Measurements from ENCODE around the gene EXOC6B. TPM values are rescaled to one million over a fixed set of nuclear protein-coding genes. Genes with fewer than 3 reads are reported as not detected.

EXOC6B gene
- total RNA-seq, 2 donors from 2014 or later, result 16.6 to 36.6 TPM

DNA sequence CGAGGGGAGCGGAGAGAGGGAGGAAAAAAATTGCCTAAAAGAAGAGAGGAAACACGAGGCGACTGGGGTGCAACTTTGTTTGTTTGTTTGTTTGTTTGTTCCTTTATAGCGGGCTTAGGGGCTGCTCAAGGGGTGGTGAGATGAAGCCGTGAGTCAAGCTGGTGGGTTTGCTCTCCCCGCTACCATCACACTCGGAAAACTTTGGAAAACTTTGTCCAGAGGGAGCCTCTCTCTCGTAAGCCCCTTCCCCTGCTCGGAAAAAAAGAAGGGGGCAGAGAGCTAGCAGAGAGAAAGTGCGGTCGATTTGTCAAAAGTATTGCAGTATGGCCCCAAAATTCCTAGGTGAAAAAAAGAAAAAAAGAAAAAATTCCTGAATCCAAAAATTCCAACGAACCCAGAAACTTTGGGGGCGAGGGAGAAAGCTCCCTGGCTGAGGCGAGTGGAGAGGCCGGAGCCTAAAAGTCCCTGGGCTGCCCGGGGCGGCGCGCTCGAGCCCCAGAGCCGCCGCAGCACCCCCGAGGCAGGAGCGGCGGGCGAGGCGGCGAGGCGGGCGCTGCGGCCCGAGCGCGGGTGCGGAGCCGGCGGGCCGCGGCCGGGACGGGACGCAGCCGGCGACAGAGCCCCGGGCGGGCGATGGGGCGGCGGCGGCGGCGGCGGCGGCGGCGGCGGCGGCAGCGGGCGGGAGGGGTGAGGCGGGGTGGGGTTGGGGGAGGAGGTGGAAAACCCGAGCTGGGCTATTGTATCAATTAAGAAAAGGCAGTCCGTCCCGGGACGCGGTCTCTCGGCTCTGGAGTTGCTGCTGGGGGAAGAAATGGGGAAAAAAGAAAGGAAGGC lies 677.6 kb downstream of the EXOC6B start:
- Histone ChIP-seq H3K27me3 (replicated peaks; ENCODE audit: insufficient read depth) (peaks cover 27% of the 10 kb centered on the region), H3K4me3 (peak overlapping the region; percentile 19 to 37), H3K36me3 (no peaks in the 10 kb centered on the region), H3K4me1 (replicated peaks) (peaks cover 23% of the 10 kb centered on the region), H3K9me3 (no peaks in the 10 kb centered on the region), H3K27ac (no peak overlapping the region)
- intact Hi-C loops (cut with DNase I), result loop anchor here (5.0 kb wide), 1 partner anchor 216 kb away; no protein-coding TSS in a partner anchor
- under 1% methylated on average over 65 of the region's 68 CpGs for WGBS
- DNase-seq (ENCODE audit: low spot score), result peak; percentile 2
- TF ChIP-seq, protein P1, sequence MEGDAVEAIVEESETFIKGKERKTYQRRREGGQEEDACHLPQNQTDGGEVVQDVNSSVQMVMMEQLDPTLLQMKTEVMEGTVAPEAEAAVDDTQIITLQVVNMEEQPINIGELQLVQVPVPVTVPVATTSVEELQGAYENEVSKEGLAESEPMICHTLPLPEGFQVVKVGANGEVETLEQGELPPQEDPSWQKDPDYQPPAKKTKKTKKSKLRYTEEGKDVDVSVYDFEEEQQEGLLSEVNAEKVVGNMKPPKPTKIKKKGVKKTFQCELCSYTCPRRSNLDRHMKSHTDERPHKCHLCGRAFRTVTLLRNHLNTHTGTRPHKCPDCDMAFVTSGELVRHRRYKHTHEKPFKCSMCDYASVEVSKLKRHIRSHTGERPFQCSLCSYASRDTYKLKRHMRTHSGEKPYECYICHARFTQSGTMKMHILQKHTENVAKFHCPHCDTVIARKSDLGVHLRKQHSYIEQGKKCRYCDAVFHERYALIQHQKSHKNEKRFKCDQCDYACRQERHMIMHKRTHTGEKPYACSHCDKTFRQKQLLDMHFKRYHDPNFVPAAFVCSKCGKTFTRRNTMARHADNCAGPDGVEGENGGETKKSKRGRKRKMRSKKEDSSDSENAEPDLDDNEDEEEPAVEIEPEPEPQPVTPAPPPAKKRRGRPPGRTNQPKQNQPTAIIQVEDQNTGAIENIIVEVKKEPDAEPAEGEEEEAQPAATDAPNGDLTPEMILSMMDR (IDR thresholded peaks at IDR 0.05), result no peak
- no peak for TF ChIP-seq POLR2AphosphoS5 (IDR thresholded peaks at IDR 0.05)
- TF ChIP-seq POLR2A (IDR thresholded peaks at IDR 0.05), result no peak

DNA sequence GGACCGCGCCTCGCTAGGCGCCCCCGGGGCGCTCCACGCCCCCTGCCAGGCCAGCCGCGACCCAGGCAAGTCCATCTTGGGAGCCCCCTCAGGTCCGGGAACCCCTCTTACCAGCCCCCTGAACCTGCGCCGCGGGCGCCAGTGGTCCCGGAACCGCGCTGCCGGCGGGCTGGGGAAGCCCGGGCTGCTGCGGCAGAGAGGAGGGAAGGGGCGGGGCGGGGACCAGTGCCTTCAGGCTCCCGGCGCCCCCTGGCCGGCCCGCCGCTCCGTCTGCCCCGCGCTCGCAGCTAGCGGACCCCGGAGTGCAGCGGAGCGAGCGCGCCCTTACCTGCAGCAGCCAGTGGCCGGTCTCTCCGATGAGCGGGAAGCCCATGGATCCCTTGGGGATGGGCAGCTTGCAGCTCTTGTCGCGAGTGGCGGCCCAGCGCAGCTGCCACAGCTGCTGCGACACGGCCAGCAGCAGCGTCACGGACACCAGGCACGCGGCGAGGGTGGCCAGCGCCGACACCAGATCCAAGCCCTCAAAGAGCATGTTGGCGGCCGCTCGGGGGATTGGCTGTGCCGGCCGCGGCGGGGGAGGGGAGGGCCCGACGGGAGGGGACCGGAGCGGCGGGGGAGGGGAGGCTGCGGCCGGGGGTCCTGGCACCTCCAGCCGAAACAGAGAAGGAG lies 678.4 kb downstream of the EXOC6B start, which contains the start of gene CYP26B1:
TSS of gene CYP26B1 (minus strand) at position 560 of the 669 bp plus-strand sequence. CDS start at position 532, 28 bp downstream.
- Histone ChIP-seq H3K4me1 (replicated peaks) (peaks cover 27% of the 10 kb centered on the region), H3K27me3 (replicated peaks; ENCODE audit: insufficient read depth) (peaks cover 27% of the 10 kb centered on the region), H3K36me3 (no peaks in the 10 kb centered on the region), H3K4me3 (peak within 1 kb of the TSS; percentile 19 to 37), H3K9me3 (no peaks in the 10 kb centered on the region), H3K27ac (no peak within 1 kb of the TSS)
- TF ChIP-seq POLR2AphosphoS5 (IDR thresholded peaks at IDR 0.05) (no peak), POLR2A (IDR thresholded peaks at IDR 0.05) (no peak)
- TF ChIP-seq, protein P1 (IDR thresholded peaks at IDR 0.05), result no peak
- WGBS, result 2% methylated on average over 32 of the region's 69 CpGs
- intact Hi-C loops (cut with DNase I), result loop anchor here (5.0 kb wide), 1 partner anchor 215 kb away; no protein-coding TSS in a partner anchor
- peak; percentile 3 for DNase-seq (ENCODE audit: low spot score)

DNA sequence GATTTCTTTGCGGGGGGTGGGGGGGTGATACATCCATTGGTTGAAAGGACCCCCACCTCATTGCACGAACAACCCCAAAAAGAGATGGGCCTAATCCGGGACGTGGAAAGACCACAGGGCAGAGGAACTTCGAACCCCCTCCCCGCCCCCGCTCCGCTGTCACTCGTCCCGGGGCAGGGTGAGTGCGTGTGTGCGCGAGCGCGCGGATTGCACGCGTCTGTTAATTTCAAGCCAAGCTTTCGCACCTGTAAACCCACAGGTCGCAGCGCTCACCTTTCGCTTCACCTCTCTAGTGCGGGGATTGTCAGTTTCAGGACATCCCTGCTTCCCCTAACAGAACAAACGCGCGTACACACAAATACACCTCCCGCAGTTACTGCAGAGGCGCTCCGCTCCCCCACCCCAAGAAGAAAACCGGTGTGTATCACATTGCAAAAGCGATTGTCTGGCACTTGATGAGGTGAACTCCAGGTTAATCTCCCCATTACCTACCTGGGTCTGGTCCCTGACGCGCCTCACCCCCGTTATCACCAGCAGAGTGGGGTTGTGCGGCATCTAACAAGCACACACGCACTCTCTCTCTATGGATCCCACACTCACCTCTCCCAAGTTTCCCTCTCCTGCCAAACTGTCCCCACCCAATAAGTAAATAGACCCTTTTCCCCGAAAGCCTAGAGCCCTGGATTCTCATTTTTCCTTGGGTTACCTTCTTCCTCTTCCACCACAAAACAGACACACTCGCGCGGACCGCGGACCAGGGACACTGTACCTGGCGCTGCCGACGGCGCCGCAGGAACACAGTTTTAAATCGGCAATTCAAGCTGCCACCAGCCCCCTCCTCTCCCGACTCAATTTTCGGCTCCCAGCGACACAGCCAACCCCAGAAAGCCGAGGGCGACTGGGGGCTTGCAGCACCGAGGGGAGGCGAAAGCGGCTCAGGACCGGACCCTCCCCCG lies 679.2 kb downstream of the EXOC6B start:
- H3K9me3 ChIP-seq, result no peaks in the 10 kb centered on the region
- H3K27ac ChIP-seq, result no peak overlapping the region
- 8% methylated on average over 55 of the region's 58 CpGs for WGBS
- TF ChIP-seq POLR2AphosphoS5 (IDR thresholded peaks at IDR 0.05) (no peak), POLR2A (IDR thresholded peaks at IDR 0.05) (no peak)
- TF ChIP-seq, protein P1 (IDR thresholded peaks at IDR 0.05), result no peak
- peak overlapping the region; percentile 12 to 25 for H3K4me3 ChIP-seq
- DNase-seq (ENCODE audit: low spot score), result peak; percentile 4
- peaks cover 27% of the 10 kb centered on the region for H3K27me3 ChIP-seq (replicated peaks; ENCODE audit: insufficient read depth)
- peaks cover 27% of the 10 kb centered on the region for H3K4me1 ChIP-seq (replicated peaks)
- H3K36me3 ChIP-seq, result no peaks in the 10 kb centered on the region
- intact Hi-C loops (cut with DNase I), result loop anchor here (5.0 kb wide), 1 partner anchor 214 kb away; no protein-coding TSS in a partner anchor

DNA sequence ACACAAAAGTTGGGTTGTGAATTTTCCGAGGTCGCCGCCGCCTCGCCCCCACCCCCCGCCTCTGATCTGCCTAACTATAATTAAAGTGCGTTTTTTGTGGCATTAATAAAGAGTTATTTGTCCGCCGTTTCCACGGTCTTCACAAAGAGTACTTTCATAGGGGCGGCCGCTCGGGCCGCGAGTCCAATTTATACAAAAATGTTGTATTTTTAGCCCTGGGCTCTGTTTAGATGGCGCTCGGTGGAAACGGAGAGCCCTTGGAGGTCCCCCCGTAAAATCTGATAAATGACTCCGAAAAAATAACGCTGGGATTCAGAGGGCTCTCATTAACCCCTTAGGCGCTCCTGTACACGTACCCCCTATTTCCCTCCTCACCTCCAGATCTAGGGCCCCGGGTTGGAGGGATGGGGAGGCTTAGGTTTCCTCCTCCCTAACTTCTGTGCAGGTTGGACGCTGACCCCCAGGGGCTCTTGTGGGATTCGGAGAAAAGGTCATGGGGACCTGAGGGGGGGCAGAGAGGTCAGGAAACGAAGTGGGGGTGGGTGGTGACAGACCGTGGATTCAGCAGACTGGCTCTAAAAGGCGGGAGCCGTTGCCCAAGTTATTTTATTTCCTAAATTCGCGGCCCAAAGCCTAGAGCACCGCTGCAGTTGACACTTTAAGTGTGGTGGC lies 680.0 kb downstream of the EXOC6B start:
- TF ChIP-seq POLR2A (IDR thresholded peaks at IDR 0.05), result no peak
- TF ChIP-seq POLR2AphosphoS5 (IDR thresholded peaks at IDR 0.05), result no peak
- TF ChIP-seq, protein P1 (IDR thresholded peaks at IDR 0.05), result no peak
- H3K36me3 ChIP-seq, result no peaks in the 10 kb centered on the region
- no peak for DNase-seq (ENCODE audit: low spot score)
- H3K27ac ChIP-seq, result no peak overlapping the region
- 4% methylated on average over 33 of the region's 33 CpGs for WGBS
- no peaks in the 10 kb centered on the region for H3K9me3 ChIP-seq
- peaks cover 27% of the 10 kb centered on the region for H3K27me3 ChIP-seq (replicated peaks; ENCODE audit: insufficient read depth)
- peaks cover 27% of the 10 kb centered on the region for H3K4me1 ChIP-seq (replicated peaks)
- intact Hi-C loops (cut with DNase I), result loop anchor here (5.0 kb wide), 1 partner anchor 213 kb away; no protein-coding TSS in a partner anchor
- peak overlapping the region; percentile 17 to 31 for H3K4me3 ChIP-seq

Measured in prostate gland (tissue), 2 donors.